GM23338 (cell line): ENCODE results near the gene PRMT9.

Experiments used
- CREB1 ChIP-seq: fragments of 250-450 bp; sonication (Bioruptor Pico); IDR thresholded peaks from 2 replicates; pipeline ENCODE4 v1.5.0; 2020; ENCODE audit warnings: low read depth, mild to moderate bottlenecking, moderate library complexity
- CTCF ChIP-seq, 2 experiments: fragments of 200-600 bp in 1 of 2; sonication (generic) in 1 of 2; conservative IDR thresholded peaks; 2 replicates each; pipeline versions ENCODE4 v1.5.1 to v1.6.1; 2016 to 2017; ENCODE audit warnings: antibody characterized with exemption in 2 of 2, low read depth in 2 of 2, mild to moderate bottlenecking in 2 of 2, moderate library complexity in 1 of 2
- ETS1 ChIP-seq: IDR thresholded peaks from 2 replicates; pipeline ENCODE4 v1.6.1; 2016; ENCODE audit warnings: antibody characterized with exemption
- EZH2 ChIP-seq: fragments of 200-600 bp; sonication (generic); IDR thresholded peaks from one replicate; pipeline ENCODE4 v1.8.0; 2017; ENCODE audit warnings: antibody characterized with exemption, mild to moderate bottlenecking, low read depth; ENCODE audit not compliant: unreplicated experiment
- EZH2phosphoT487 ChIP-seq: fragments of 200-600 bp; sonication (generic); IDR thresholded peaks from one replicate; pipeline ENCODE4 v1.8.1; 2018; ENCODE audit warnings: antibody characterized with exemption; ENCODE audit not compliant: unreplicated experiment
- JUNB ChIP-seq: IDR thresholded peaks from one replicate; pipeline ENCODE4 v1.6.1; 2016; ENCODE audit warnings: antibody characterized with exemption; ENCODE audit not compliant: unreplicated experiment
- POLR2AphosphoS5 ChIP-seq: IDR thresholded peaks from 2 replicates; pipeline ENCODE4 v1.6.1; 2016; ENCODE audit warnings: antibody characterized with exemption, low read depth
- REST ChIP-seq: IDR thresholded peaks from one replicate; pipeline ENCODE4 v1.6.1; 2018; ENCODE audit warnings: antibody characterized with exemption; ENCODE audit not compliant: unreplicated experiment
- STAT1 ChIP-seq: IDR thresholded peaks from one replicate; pipeline ENCODE4 v1.6.1; 2016; ENCODE audit warnings: antibody characterized with exemption; ENCODE audit not compliant: unreplicated experiment
- ZNF114 ChIP-seq: fragments of 250-450 bp; sonication (Bioruptor Pico); IDR thresholded peaks from 2 replicates; pipeline ENCODE4 v1.5.0; 2020; ENCODE audit warnings: mild to moderate bottlenecking, moderate library complexity
- ZNF331 ChIP-seq: fragments of 250-450 bp; sonication (Bioruptor Pico); IDR thresholded peaks from 2 replicates; pipeline ENCODE4 v1.5.0; 2020; ENCODE audit warnings: low read depth, mild to moderate bottlenecking, moderate library complexity

GRCh38 chr4:147727476-147728028 lies 43.6 kb upstream of the PRMT9 start:
- TF ChIP-seq CTCF (conservative IDR thresholded peaks at IDR 0.05; ENCODE audit: low read depth in 2 of 2) = no peak
- no peak for TF ChIP-seq REST
- no peak for TF ChIP-seq JUNB
- no peak for TF ChIP-seq EZH2
- no peak for TF ChIP-seq EZH2phosphoT487
- TF ChIP-seq POLR2AphosphoS5 = no peak
- TF ChIP-seq ZNF114 (CRISPR knock-in tag) = no peak
- TF ChIP-seq ZNF331 (CRISPR knock-in tag) = no peak
- TF ChIP-seq CREB1 (CRISPR knock-in tag) = no peak
- no peak for TF ChIP-seq ETS1
- no peak for TF ChIP-seq STAT1
